RWPE2 (cell line): Measurements from ENCODE around the gene CHD6.

Experiments
- ATAC-seq: fragments of 200-7000 bp; cut with Tn5 transposase; 3 replicates; pipeline ENCODE4 v1.9.1; 2021; ENCODE audit warnings: low read depth
- DNase-seq: peaks from one replicate; pipeline ENCODE4 v3.0.0-alpha.2; 2020; ENCODE audit warnings: low spot score
- H3K27ac ChIP-seq: fragments of 450-650 bp; 2 replicates; pipeline ENCODE4 v1.5.1; 2017; ENCODE audit warnings: mild to moderate bottlenecking; ENCODE audit not compliant: poor library complexity, severe bottlenecking
- H3K27me3 ChIP-seq: fragments of 250-450 bp; sonication (Bioruptor Pico); 2 replicates; pipeline ENCODE4 v1.5.1; 2021; ENCODE audit warnings: mild to moderate bottlenecking, moderate library complexity; ENCODE audit not compliant: insufficient read depth, poor library complexity, severe bottlenecking
- H3K36me3 ChIP-seq: fragments of 250-450 bp; sonication (Bioruptor Pico); 2 replicates; pipeline ENCODE4 v1.5.1; 2020; ENCODE audit warnings: low read depth, mild to moderate bottlenecking, moderate library complexity
- H3K4me1 ChIP-seq: fragments of 250-450 bp; sonication (Bioruptor Pico); 2 replicates; pipeline ENCODE4 v1.5.1; 2021; ENCODE audit warnings: mild to moderate bottlenecking, moderate library complexity; ENCODE audit not compliant: insufficient read depth, poor library complexity, severe bottlenecking
- H3K4me3 ChIP-seq: fragments of 250-450 bp; sonication (Bioruptor Pico); 2 replicates; pipeline ENCODE4 v1.5.1; 2021; ENCODE audit warnings: mild to moderate bottlenecking, moderate library complexity; ENCODE audit not compliant: severe bottlenecking
- H3K9me3 ChIP-seq: fragments of 250-450 bp; sonication (Bioruptor Pico); 2 replicates; pipeline ENCODE4 v1.5.1; 2021; ENCODE audit warnings: mild to moderate bottlenecking, moderate library complexity; ENCODE audit not compliant: severe bottlenecking
- CTCF ChIP-seq: fragments of 450-650 bp; IDR thresholded peaks from one replicate; pipeline ENCODE4 v1.5.1; 2017; ENCODE audit warnings: mild to moderate bottlenecking, moderate library complexity; ENCODE audit not compliant: poor library complexity, severe bottlenecking

The CHD6 gene

GRCh38 chr20:41530923-41531322, 87.3 kb downstream of the CHD6 start:
- ATAC-seq (no peak), DNase-seq (no peak)
- peaks cover 23% of the 10 kb centered on the region for H3K36me3 ChIP-seq
- no peak overlapping the region for H3K27ac ChIP-seq
- H3K9me3 ChIP-seq = no peaks in the 10 kb centered on the region
- H3K27me3 ChIP-seq = no peaks in the 10 kb centered on the region
- no peaks in the 10 kb centered on the region for H3K4me1 ChIP-seq
- H3K4me3 ChIP-seq = no peak overlapping the region
- no peak for TF ChIP-seq CTCF

- Histone ChIP-seq H3K9me3 (no peaks in the 10 kb centered on the region), H3K4me3 (no peak overlapping the region), H3K27me3 (no peaks in the 10 kb centered on the region), H3K4me1 (no peaks in the 10 kb centered on the region), H3K27ac (no peak overlapping the region), H3K36me3 (peaks cover 7% of the 10 kb centered on the region; the same call in 1 of the 2 replicates)
- DNase-seq (no peak), ATAC-seq (no peak)
- no peak for TF ChIP-seq CTCF
These were observed 91.8 kb downstream of the CHD6 start for GRCh38 chr20:41526327-41526726.

GRCh38 chr20:41524980-41525613, 93.1 kb downstream of the CHD6 start:
- no peak overlapping the region for H3K4me3 ChIP-seq
- TF ChIP-seq CTCF = no peak
- no peak for DNase-seq

GRCh38 chr20:41523857-41524256, 94.3 kb downstream of the CHD6 start:
- no peak for TF ChIP-seq CTCF
- Histone ChIP-seq H3K4me3 (no peak overlapping the region), H3K36me3 (no peaks in the 10 kb centered on the region), H3K27ac (no peak overlapping the region), H3K4me1 (no peaks in the 10 kb centered on the region), H3K27me3 (no peaks in the 10 kb centered on the region), H3K9me3 (no peaks in the 10 kb centered on the region)
- no peak for DNase-seq
- ATAC-seq = no peak

More at GRCh38 chr20:41524980-41525613, 93.1 kb downstream of the CHD6 start:
- H3K9me3 ChIP-seq = no peaks in the 10 kb centered on the region
- no peaks in the 10 kb centered on the region for H3K36me3 ChIP-seq
- H3K4me1 ChIP-seq = no peaks in the 10 kb centered on the region
- H3K27me3 ChIP-seq = no peaks in the 10 kb centered on the region
- ATAC-seq = peak; percentile 74
- no peak overlapping the region for H3K27ac ChIP-seq

- Histone ChIP-seq H3K4me1 (no peaks in the 10 kb centered on the region), H3K36me3 (peaks cover 3% of the 10 kb centered on the region; the same call in 1 of the 2 replicates), H3K27me3 (no peaks in the 10 kb centered on the region), H3K9me3 (no peaks in the 10 kb centered on the region), H3K27ac (no peak overlapping the region), H3K4me3 (no peak overlapping the region)
- TF ChIP-seq CTCF = no peak
- no peak for ATAC-seq
- DNase-seq = no peak
These were observed 104.3 kb downstream of the CHD6 start for GRCh38 chr20:41513829-41514228.
